K562 (cell line): ENCODE measurements around the gene AP1M2. TPM values are rescaled to one million over a fixed set of nuclear protein-coding genes. Genes with fewer than 3 reads are reported as not detected.
A peak's percentile ranks its signal among the peaks of the same experiment; 100 is the strongest.

Experiments
- BDP1 ChIP-seq: IDR thresholded peaks from 3 replicates; pipeline ENCODE4 v1.6.1; 2011; ENCODE audit not compliant: insufficient read length, insufficient read depth
- C11orf30 ChIP-seq: fragments of 450-650 bp; IDR thresholded peaks from 2 replicates; pipeline ENCODE4 v1.6.1; 2016; ENCODE audit warnings: low read depth, mild to moderate bottlenecking
- GABPB2 ChIP-seq: fragments of 250-450 bp; sonication (Bioruptor Pico); conservative IDR thresholded peaks from 2 replicates; pipeline ENCODE4 v1.5.1; 2021; ENCODE audit warnings: mild to moderate bottlenecking
- RAD21 ChIP-seq, 2 experiments: fragments of 250-450 bp in 1 of 2; fragments of 450-650 bp in 1 of 2; sonication (Bioruptor Pico) in 1 of 2; formaldehyde crosslinking in 1 of 2; IDR thresholded peaks in 1 of 2; conservative IDR thresholded peaks in 1 of 2; 2 replicates each; pipeline versions ENCODE4 v1.4.0 to v1.8.0; 2020 to 2022; ENCODE audit warnings: mild to moderate bottlenecking in 2 of 2, moderate library complexity in 1 of 2
- RFX7 ChIP-seq: fragments of 250-450 bp; sonication (Bioruptor Pico); IDR thresholded peaks from 2 replicates; pipeline ENCODE4 v1.5.1; 2021; ENCODE audit warnings: mild to moderate bottlenecking
- SAP30 ChIP-seq: fragments of 200-600 bp; sonication (generic); IDR thresholded peaks from 2 replicates; pipeline ENCODE4 v1.6.1; 2012; ENCODE audit warnings: borderline replicate concordance, low read depth, mild to moderate bottlenecking, moderate library complexity, low read length, control low read depth, inconsistent platforms; ENCODE audit not compliant: insufficient read depth, poor library complexity, severe bottlenecking
- SRSF3 ChIP-seq: fragments of 200-400 bp; formaldehyde crosslinking; IDR thresholded peaks from 2 replicates; pipeline ENCODE4 v1.6.1; 2016; ENCODE audit warnings: mild to moderate bottlenecking, low read length, moderate library complexity; ENCODE audit not compliant: insufficient read depth
- THAP12 ChIP-seq: fragments of 250-450 bp; sonication (Bioruptor Pico); IDR thresholded peaks from 2 replicates; pipeline ENCODE4 v1.9.0; 2021; ENCODE audit warnings: mild to moderate bottlenecking, inconsistent platforms
- YBX1 ChIP-seq: fragments of 450-650 bp; IDR thresholded peaks from 2 replicates; pipeline ENCODE4 v1.7.1; 2016; ENCODE audit warnings: mild to moderate bottlenecking
- ZNF395 ChIP-seq: fragments of 200-800 bp; sonication (Bioruptor generic); IDR thresholded peaks from 2 replicates; pipeline ENCODE4 v1.6.1; 2017; ENCODE audit warnings: missing genetic modification characterization, missing compliant biosample characterization
- ZNF507 ChIP-seq: conservative IDR thresholded peaks from 2 replicates; pipeline ENCODE4 v1.6.1; 2017; ENCODE audit warnings: missing genetic modification characterization, missing compliant biosample characterization
- ZNF589 ChIP-seq: fragments of 200-800 bp; sonication (Bioruptor generic); IDR thresholded peaks from 2 replicates; pipeline ENCODE4 v1.6.1; 2016; ENCODE audit warnings: low read depth, missing genetic modification characterization, missing compliant biosample characterization
- polyA plus RNA-seq, 8 experiments: library from polyadenylated mRNA; depleted of rRNA in 4 of 8; stranded (reverse) in 5 of 8; unstranded in 3 of 8; fragments of >200 nt; fragmentation: Nextera tagmentation in 2 of 8; fragmentation: Illumina TruSeq in 1 of 8; extraction: Ambion mirVana in 2 of 8; extraction: Trizol in 1 of 8; gene quantifications; 2 replicates each; pipeline versions ENCODE4 v1.2.1 to v1.2.3, GENCODE V29; 2011 to 2014; ENCODE audit warnings: inconsistent platforms in 1 of 8, missing spikeins in 1 of 8
- total RNA-seq, 7 experiments: library from RNA; depleted of rRNA in 6 of 7; stranded (reverse); fragments of >200 nt in 6 of 7; fragmentation: Illumina TruSeq in 2 of 7; extraction: Trizol in 2 of 7; gene quantifications; 2 replicates each; pipeline versions ENCODE4 v1.2.1 to v1.2.3, GENCODE V29; 2011 to 2021; ENCODE audit warnings: low replicate concordance in 1 of 7
- TF ChIP-seq, protein P1 (sequence below): sonication (generic); formaldehyde crosslinking; IDR thresholded peaks from 2 replicates; pipeline ENCODE4 v1.8.0; 2023; ENCODE audit warnings: mild to moderate bottlenecking, missing genetic modification reagents

Gene AP1M2
- total and polyA plus RNA-seq, 9 of the 15 experiments (the other 6 are each of a cell fraction or from before 2014, with no cell fraction given) = 0.33 to 1.4 (median 0.89) TPM; not detected in 1

GRCh38 chr19:10565567-10566407, 21.3 kb downstream of the AP1M2 start, which contains the start of gene KRI1 (continued):
- TF ChIP-seq, protein P1, sequence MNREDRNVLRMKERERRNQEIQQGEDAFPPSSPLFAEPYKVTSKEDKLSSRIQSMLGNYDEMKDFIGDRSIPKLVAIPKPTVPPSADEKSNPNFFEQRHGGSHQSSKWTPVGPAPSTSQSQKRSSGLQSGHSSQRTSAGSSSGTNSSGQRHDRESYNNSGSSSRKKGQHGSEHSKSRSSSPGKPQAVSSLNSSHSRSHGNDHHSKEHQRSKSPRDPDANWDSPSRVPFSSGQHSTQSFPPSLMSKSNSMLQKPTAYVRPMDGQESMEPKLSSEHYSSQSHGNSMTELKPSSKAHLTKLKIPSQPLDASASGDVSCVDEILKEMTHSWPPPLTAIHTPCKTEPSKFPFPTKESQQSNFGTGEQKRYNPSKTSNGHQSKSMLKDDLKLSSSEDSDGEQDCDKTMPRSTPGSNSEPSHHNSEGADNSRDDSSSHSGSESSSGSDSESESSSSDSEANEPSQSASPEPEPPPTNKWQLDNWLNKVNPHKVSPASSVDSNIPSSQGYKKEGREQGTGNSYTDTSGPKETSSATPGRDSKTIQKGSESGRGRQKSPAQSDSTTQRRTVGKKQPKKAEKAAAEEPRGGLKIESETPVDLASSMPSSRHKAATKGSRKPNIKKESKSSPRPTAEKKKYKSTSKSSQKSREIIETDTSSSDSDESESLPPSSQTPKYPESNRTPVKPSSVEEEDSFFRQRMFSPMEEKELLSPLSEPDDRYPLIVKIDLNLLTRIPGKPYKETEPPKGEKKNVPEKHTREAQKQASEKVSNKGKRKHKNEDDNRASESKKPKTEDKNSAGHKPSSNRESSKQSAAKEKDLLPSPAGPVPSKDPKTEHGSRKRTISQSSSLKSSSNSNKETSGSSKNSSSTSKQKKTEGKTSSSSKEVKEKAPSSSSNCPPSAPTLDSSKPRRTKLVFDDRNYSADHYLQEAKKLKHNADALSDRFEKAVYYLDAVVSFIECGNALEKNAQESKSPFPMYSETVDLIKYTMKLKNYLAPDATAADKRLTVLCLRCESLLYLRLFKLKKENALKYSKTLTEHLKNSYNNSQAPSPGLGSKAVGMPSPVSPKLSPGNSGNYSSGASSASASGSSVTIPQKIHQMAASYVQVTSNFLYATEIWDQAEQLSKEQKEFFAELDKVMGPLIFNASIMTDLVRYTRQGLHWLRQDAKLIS (CRISPR knock-in tag) = 0 out of 2 replicates have a peak, but pooled peaks have one; percentile 58
- TF ChIP-seq THAP12 (CRISPR knock-in tag) (0 out of 2 replicates have a peak, but pooled peaks have one; percentile 57), RAD21 (CRISPR knock-in tag; conservative IDR thresholded peaks at IDR 0.05 in 1 of 2, IDR thresholded peaks at IDR 0.05 in 1 of 2) (no peak), RFX7 (CRISPR knock-in tag) (no peak), SAP30 (peak; percentile 68), ZNF395 (CRISPR knock-in tag) (peak; percentile 65; the same call in 1 of the 2 replicates), BDP1 (no peak), ZNF507 (tag) (no peak), C11orf30 (no peak), ZNF589 (CRISPR knock-in tag) (no peak), SRSF3 (no peak), YBX1 (no peak), GABPB2 (no peak)
- TF ChIP-seq, all 486 proteins: peak for 101
